Lower lobe of right lung (tissue), 2 donors: Measurements from ENCODE around the gene FAM234A. TPM values are rescaled to one million over a fixed set of nuclear protein-coding genes. Genes with fewer than 3 reads are reported as not detected.

ENCODE experiments used
- ATAC-seq, 2 donors: fragments of 200-7000 bp; cut with Tn5 transposase; one replicate each; pipeline ENCODE4 v1.9.1; 2020 to 2022; ENCODE audit warnings: mild to moderate bottlenecking in 2 of 2, moderate library complexity in 2 of 2
- DNase-seq: peaks from one replicate; pipeline ENCODE4 v3.0.0-alpha.2; 2020
- H3K27ac ChIP-seq: fragments of 200-600 bp; one replicate; pipeline ENCODE4 v1.8.0; 2022
- H3K27me3 ChIP-seq: fragments of 200-600 bp; one replicate; pipeline ENCODE4 v1.8.0; 2022; ENCODE audit warnings: low read depth
- H3K36me3 ChIP-seq: fragments of 200-600 bp; one replicate; pipeline ENCODE4 v1.8.0; 2022; ENCODE audit warnings: mild to moderate bottlenecking
- H3K4me1 ChIP-seq: fragments of 200-600 bp; one replicate; pipeline ENCODE4 v1.8.0; 2022
- H3K4me3 ChIP-seq: fragments of 200-600 bp; one replicate; pipeline ENCODE4 v1.8.0; 2022; ENCODE audit warnings: mild to moderate bottlenecking
- H3K9me3 ChIP-seq: fragments of 200-600 bp; one replicate; pipeline ENCODE4 v1.8.0; 2022
- CTCF ChIP-seq: fragments of 200-600 bp; IDR thresholded peaks from one replicate; pipeline ENCODE4 v1.8.0; 2022; ENCODE audit warnings: antibody characterized with exemption, mild to moderate bottlenecking
- intact Hi-C: fragments of 100-400 bp; cut with DNase I; formaldehyde crosslinking; loops from one replicate; pipeline ENCODE4 v1.11.0; 2022
- total RNA-seq: library from RNA; stranded (reverse); fragmentation: NEBNext Ultra II Directional; extraction: Animal tissue kit (Norgen Biotek cat#: 25700); gene quantifications from one replicate; pipeline ENCODE4 v1.2.1, GENCODE V29; 2021
- donor health status: DM: no; HTN: yes; CAD: no; lungs with severe emphysema.

The FAM234A gene
- total RNA-seq, 1 donor from 2014 or later, result 51.7 TPM

- Histone ChIP-seq H3K4me1 (no peaks in the 10 kb centered on the region), H3K9me3 (no peaks in the 10 kb centered on the region), H3K27me3 (no peaks in the 10 kb centered on the region), H3K36me3 (peaks cover 73% of the 10 kb centered on the region), H3K4me3 (no peak overlapping the region), H3K27ac (no peak overlapping the region)
- intact Hi-C loops, result no loop called here
- DNase-seq (no peak), ATAC-seq (no peak)
- TF ChIP-seq CTCF, result no peak
These were observed 24.6 kb downstream of the FAM234A start for GRCh38 chr16:259226-259625.

- H3K36me3 ChIP-seq, result peaks cover 73% of the 10 kb centered on the region
- no peak for TF ChIP-seq CTCF
- ATAC-seq (no peak), DNase-seq (no peak)
- no peaks in the 10 kb centered on the region for H3K27me3 ChIP-seq
- H3K4me1 ChIP-seq, result no peaks in the 10 kb centered on the region
- no peaks in the 10 kb centered on the region for H3K9me3 ChIP-seq
- H3K4me3 ChIP-seq, result no peak overlapping the region
- intact Hi-C loops, result no loop called here
- H3K27ac ChIP-seq, result no peak overlapping the region
These were observed 25.2 kb downstream of the FAM234A start for GRCh38 chr16:259814-260253.

- intact Hi-C loops, result no loop called here
- Histone ChIP-seq H3K4me1 (no peaks in the 10 kb centered on the region), H3K27ac (no peak overlapping the region)
These were observed 25.7 kb downstream of the FAM234A start for GRCh38 chr16:260326-260725.

GRCh38 chr16:261031-261691, 26.5 kb downstream of the FAM234A start:
- no peak overlapping the region for H3K27ac ChIP-seq
- DNase-seq (no peak), ATAC-seq (no peak)
- H3K27me3 ChIP-seq, result no peaks in the 10 kb centered on the region
- no peak for TF ChIP-seq CTCF
- no peaks in the 10 kb centered on the region for H3K4me1 ChIP-seq
- H3K36me3 ChIP-seq, result peaks cover 66% of the 10 kb centered on the region
- intact Hi-C loops, result no loop called here
- no peaks in the 10 kb centered on the region for H3K9me3 ChIP-seq
- no peak overlapping the region for H3K4me3 ChIP-seq

More at GRCh38 chr16:260326-260725, 25.7 kb downstream of the FAM234A start:
- no peak for DNase-seq
- TF ChIP-seq CTCF, result no peak
- H3K9me3 ChIP-seq, result no peaks in the 10 kb centered on the region
- no peak for ATAC-seq
- peaks cover 73% of the 10 kb centered on the region for H3K36me3 ChIP-seq
- H3K27me3 ChIP-seq, result no peaks in the 10 kb centered on the region
- H3K4me3 ChIP-seq, result no peak overlapping the region

GRCh38 chr16:262121-262745, 27.6 kb downstream of the FAM234A start:
- no peak for TF ChIP-seq CTCF

More at GRCh38 chr16:262121-262745, 27.6 kb downstream of the FAM234A start:
- Histone ChIP-seq H3K36me3 (peaks cover 64% of the 10 kb centered on the region), H3K27me3 (no peaks in the 10 kb centered on the region), H3K27ac (no peak overlapping the region), H3K4me3 (no peak overlapping the region), H3K4me1 (no peaks in the 10 kb centered on the region), H3K9me3 (no peaks in the 10 kb centered on the region)
- intact Hi-C loops, result no loop called here
- no peak for DNase-seq
- ATAC-seq, result no peak
